ENCODE measurements around the gene TRIM66. TPM values are rescaled to one million over a fixed set of nuclear protein-coding genes. Genes with fewer than 3 reads are reported as not detected.

Gene TRIM66
- total RNA-seq, 1 donor from 2014 or later, result 3.5 TPM

DNA sequence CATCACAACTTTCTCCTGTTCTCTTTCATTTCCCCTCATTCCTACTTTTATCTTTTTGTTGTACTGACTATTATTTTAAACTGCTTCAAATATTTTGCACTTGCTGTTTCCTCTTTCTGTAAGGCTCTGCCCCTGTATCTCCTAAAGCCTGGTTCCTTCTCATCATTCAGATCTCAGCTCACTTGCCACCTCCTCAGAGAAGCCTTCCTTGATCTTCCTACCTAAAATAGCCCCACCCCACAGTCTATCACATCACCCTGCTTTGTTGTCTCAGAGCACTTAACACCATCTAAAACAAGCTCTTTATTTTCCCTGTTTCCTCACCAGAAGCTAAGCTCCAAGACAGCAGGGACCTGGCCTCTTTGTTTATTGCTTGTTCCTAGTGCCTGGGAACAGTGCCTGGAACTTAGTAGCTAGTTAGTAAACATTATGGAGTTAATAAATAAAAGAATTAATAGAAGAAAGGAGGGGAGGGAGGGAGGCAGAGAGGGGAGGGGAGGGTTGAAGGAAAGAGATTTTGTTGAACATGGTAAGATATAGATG is 85.9 kb downstream of the TRIM66 start:
- intact Hi-C loops (cut with DNase I), result no loop called here
- ATAC-seq (no peak), DNase-seq (ENCODE audit: missing footprints) (no peak)

DNA sequence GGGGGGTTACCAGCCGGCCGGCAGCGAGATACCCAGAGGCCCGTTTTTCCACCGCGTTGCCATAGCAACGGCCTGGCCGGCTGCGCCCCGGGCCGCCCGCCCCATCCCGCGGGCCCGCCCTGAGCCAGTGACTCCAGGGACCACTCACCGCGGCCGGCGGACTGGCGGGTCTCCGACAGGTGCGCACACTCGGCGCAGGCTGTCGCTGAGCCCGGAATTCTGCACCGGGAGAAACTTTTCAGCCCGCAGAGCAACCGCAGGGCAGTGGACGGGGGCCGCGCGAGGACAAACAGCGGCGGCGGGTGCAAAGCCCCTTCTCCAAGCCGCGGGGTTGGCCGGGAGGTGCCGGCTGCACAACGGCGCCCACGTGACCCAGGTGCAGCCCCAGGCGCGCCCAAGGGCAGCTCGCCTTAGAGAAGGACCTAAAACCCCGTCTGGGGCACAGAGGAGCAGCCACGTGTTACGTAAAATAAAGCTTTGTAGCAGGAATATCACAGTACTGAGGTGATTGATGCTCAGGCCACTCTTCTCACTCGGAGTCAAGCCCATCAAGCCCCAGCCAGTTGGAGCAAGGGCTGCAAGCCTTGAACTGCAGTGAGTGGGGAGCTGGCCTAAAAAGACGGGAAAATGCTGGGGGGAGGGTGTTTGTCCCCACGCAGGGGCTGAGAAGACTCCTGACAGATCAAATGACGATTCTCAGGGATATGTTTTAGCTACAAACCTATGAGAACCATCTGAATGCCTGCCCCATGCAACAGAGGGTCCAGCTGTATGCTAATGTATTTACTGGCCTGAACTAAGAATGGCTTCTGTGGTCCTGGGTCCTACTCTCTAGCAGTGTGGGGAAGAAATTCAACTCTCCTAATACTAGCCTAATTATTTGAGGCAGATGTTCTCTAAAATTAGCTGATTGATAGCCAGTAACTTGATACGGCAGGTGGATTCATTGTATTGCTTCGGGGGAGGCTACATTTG is 88.2 kb downstream of the TRIM66 start, which contains the start of gene STK33:
Gene STK33 (minus strand): TSS at position 294 of the 975 bp plus-strand sequence. CDS start 119,323 bp downstream, outside the sequence.
- peak; percentile 93 for ATAC-seq
- intact Hi-C loops (cut with DNase I), result loop anchor here (5.0 kb wide), 1 partner anchor 88 kb away; the partner anchor contains the start of genes RPL27A and TRIM66
- peak; percentile 81 for DNase-seq (ENCODE audit: missing footprints)

DNA sequence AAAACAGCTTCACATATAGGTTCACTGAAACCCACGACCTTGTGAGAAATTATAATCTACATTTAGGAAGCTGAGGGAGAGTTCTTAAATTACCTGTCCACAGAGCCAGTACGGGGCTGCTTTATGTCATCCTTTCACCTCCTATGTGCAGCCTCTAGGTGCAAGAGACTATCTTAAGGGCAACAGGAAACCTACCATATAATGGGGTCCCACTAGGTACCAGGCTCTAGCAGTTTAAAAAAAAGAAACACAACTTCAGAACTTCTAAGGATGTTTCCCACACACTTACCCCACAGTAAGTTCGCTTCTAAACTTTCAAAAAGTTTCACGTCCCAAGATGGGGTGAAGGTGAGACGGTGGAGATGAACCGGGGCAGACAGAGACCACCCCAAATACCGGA is 89.0 kb downstream of the TRIM66 start:
- DNase-seq (ENCODE audit: missing footprints) (no peak), ATAC-seq (peak; percentile 11)
- intact Hi-C loops (cut with DNase I), result loop anchor here (5.0 kb wide), 1 partner anchor 89 kb away; the partner anchor contains the start of genes RPL27A and TRIM66

DNA sequence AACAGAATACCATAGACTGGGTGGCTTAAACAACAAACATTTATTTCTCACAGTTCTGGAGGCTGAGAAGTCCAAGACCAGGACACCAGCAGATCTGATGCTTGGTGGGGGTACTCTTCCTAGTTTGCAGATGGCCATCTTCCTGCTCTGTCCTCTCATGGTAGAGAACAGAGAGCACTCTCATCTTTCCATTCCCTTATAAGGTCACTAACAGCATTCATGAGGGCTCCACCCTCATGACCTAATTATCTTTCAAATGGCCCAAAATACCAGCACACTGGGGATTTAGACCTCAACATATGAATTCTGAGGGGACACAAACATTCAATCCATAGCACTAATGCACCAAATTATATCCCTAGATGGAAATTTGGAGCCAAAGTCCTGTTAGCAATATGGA is 94.5 kb downstream of the TRIM66 start:
- DNase-seq (ENCODE audit: missing footprints) (no peak), ATAC-seq (no peak)
- intact Hi-C loops (cut with DNase I), result no loop called here

DNA sequence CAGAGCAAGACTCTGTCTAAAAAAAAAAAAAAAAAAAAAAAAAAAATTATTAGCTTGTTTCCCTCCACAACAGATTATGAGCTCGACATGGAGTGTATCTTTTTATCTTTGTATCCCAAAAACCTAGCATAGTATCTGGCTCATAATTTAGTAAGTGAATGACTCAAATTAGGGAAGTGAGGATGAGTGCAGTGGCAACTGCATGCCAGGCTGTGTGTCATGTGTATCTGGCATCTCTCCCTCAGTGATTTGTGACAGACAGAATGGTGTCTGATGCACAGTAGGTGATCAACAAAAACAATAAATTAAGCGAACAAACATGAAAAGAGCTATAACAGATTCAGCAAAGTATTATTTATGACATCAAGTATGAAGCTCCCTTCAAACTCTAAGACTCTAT is 95.7 kb downstream of the TRIM66 start:
- DNase-seq (ENCODE audit: missing footprints), result no peak
- no peak for ATAC-seq
- intact Hi-C loops (cut with DNase I), result no loop called here

DNA sequence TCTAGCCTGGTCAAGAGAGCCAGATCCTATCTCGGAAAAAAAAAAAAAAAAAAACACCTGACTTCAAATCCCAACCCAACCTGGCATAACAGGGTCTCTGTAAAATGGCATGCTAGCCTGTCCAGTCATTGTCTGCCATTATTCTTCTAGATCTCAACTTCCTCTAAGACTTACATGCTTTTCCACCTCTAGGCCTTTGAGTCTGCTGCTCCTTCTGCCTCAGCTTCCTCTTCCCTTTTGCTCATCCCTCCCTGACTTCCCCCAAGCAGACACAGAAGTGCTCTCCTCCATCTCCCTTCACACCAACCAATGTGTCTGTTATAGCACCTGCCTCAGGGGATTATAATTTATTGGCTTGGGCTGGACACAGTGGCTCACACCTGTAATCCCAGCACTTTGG is 96.3 kb downstream of the TRIM66 start:
- ATAC-seq (no peak), DNase-seq (ENCODE audit: missing footprints) (no peak)
- intact Hi-C loops (cut with DNase I), result no loop called here

DNA sequence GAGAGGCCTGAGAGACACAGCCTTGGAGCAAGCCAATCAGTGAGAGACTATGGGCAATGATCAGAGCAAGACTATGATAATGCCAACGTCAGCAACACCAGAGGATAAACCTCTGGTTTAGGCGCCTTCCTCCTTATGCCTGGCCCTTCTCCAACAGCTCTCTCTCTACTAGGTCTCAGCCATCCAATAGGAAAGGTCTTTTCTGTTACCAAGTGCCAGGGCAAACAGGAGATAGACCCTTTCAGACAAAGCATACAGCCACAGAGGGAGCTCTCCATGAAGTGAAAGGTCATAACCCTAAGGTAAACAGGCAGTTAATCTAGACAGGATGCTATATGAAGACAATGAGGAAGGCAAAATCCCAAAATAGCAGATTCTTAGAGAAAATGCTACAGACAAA is 98.0 kb downstream of the TRIM66 start:
- ATAC-seq (no peak), DNase-seq (ENCODE audit: missing footprints) (no peak)

DNA sequence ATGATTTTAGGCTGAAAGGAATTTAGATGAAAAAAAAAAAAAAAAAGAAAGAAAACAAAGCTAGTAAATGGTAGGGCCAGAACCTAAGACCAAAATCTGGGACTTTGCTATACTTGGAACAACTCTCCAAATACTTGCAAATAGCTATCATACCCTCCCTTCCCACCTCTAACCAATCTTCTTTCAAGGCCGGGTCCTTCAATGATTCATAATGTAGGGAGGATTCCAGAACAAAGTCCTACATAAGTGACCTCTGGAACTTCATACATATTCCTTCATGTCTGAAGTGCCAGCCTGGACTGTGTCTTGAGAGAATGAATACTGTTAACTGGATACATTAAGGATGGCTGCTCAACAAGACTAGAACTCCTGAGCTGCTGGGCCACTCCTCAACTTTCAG is 98.4 kb downstream of the TRIM66 start:
- no peak for DNase-seq (ENCODE audit: missing footprints)
- intact Hi-C loops (cut with DNase I), result no loop called here
- no peak for ATAC-seq

More for the DNA sequence above, 98.0 kb downstream of the TRIM66 start:
- intact Hi-C loops (cut with DNase I), result no loop called here

DNA sequence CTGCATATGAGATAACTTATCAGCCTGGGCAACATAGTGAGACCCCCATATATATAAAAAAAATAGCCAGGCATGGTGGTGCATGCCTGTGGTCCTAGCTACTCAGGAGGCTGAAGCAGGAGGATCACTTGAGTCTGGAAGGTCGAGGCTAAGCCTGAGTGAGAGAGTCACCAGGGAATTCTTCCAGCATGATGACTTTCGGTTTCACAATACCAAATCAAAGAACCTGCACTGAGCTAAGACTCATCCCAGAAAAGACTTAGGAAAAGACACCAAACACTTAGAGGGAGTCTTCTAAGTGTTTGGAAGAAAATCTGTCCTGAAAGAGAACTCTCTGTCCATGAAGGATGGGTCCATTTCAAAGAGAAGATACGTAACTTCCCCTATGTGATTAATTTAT is 101.2 kb downstream of the TRIM66 start:
- intact Hi-C loops (cut with DNase I), result no loop called here
- no peak for DNase-seq (ENCODE audit: missing footprints)
- ATAC-seq, result no peak

DNA sequence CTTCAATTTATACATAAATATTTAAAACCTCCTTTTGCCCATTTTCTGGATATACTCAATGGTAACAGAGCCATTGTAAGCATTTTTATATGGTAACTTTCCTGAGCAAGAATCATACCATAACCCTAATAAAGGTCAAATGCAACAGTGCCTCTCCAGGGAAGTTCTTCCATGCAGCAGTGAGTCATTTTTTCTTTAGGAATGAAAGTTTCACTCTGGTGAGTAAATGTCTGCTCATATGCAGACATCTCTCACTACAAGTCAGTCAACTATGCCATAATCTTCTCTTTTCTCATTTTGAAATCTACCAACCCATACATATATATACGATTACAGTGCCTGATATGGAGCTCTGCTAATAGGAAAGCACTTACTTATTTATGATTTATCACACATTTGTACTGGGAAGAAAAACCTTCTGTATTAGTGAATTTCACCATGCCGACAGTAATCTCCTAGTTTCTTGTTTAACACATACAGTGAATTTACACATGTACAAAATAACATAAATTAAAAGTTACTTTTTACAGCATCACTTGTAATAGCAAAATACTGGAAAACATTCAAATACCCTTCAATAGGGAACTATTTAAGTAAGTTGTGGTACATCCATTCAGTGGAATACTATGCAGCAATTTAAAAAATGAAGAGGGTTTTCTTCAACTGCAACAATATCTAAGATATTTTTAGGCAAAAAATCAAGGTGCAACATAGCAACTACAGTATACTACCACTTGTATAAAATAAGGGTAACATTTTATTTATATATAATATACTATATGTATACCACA is 104.5 kb downstream of the TRIM66 start:
- intact Hi-C loops (cut with DNase I), result no loop called here
- DNase-seq (ENCODE audit: missing footprints) (no peak), ATAC-seq (no peak)

DNA sequence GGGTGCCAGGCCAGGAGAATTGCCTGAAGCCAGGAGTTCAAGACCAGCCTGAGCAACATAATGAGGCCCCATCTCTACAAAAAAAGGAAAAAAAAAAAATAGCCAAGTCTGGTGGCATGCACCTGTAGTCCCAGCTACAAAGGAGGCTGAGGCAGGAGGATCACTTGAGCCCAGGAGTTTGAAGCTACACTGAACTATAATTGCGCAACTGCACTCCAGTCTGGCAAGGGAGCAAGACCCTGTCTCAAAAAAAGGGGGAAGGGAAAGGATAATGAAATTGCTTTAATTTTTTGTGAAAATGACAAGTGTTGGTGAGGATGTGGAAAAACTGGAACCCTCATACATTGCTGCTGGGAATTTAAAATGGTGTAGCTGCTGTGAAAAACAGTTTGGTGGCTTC is 107.7 kb downstream of the TRIM66 start:
- no peak for ATAC-seq

DNA sequence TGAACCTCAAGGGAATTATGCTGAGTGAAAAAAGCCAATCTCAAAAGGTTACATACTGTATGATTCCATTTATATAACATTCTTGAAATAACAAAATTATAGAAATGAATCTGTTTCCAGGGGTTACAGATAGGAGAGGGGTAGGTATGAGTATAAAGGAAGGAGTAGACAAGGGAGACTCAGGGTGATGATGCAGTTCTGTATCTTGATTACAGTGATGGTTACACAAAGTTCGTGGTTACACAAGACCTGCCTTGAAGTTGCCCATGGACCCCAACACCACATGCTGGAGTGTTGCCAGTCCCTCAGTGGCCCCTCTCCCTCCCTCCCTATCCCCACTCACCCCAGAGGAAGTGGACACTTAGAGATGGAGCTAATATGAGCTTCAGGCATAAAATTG is 108.7 kb downstream of the TRIM66 start:
- intact Hi-C loops (cut with DNase I), result no loop called here
- ATAC-seq, result no peak
- DNase-seq (ENCODE audit: missing footprints), result no peak

More for the DNA sequence above, 107.7 kb downstream of the TRIM66 start:
- intact Hi-C loops (cut with DNase I), result no loop called here
- DNase-seq (ENCODE audit: missing footprints), result no peak

DNA sequence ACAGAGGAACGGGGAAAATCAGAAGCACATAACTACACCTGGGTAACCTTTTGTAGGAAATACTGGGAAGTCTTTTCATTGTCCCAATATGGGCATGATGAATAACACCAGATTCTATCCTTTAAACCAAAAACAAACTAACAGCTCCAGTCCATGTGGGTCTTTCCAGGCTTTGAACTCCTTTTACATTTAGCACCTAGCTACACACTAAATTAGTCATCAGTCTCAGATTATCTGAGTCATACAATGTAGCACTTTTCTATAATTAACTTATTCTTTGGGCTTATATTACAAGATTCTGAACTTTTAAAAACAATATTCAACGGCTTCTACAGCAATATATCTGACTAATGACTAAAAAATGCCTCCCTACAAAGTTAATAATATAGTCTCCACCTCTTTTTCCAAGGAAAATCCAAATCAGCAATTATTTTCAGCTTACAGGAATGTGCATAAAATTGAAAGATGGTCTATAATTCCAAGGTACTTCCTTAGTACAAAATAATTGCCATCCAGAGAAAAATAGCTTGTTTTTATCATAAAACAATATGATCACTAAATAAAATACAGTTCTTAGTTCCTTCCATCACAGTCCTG is 114.8 kb downstream of the TRIM66 start:
- ATAC-seq (no peak), DNase-seq (ENCODE audit: missing footprints) (no peak)
- intact Hi-C loops (cut with DNase I), result loop anchor here (2.0 kb wide), 1 partner anchor 241 kb away; no protein-coding TSS in a partner anchor

DNA sequence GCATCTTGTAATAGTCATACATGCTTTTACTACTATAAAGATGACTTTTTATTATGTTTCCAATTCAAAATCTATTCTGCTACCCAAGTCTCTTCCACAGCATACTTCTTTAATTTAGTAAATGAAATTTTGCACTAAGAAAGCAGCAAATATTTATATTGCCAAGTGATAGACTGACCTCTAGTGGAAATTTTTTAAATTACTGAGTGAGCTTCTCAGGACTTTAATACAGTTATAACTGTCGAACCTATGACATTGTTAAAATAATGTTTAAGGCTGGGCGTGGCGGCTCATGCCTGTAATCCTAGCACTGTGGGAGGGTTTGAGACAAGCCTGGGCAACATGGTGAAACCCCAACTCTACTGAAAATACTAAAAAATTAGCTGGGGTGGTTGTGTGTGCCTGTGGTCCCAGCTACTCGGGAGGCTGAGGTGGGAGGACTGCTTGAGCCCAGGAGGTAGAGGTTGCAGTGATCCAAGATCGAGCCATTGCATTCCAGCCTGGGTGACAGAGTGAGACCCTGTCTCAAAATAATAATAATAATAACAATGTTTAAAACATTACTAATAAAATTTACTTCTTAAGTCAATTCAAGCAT is 115.8 kb downstream of the TRIM66 start:
- intact Hi-C loops (cut with DNase I), result loop anchor here (1.0 kb wide), 1 partner anchor 341 kb away; no protein-coding TSS in a partner anchor
- DNase-seq (ENCODE audit: missing footprints) (no peak), ATAC-seq (peak; percentile 48)

DNA sequence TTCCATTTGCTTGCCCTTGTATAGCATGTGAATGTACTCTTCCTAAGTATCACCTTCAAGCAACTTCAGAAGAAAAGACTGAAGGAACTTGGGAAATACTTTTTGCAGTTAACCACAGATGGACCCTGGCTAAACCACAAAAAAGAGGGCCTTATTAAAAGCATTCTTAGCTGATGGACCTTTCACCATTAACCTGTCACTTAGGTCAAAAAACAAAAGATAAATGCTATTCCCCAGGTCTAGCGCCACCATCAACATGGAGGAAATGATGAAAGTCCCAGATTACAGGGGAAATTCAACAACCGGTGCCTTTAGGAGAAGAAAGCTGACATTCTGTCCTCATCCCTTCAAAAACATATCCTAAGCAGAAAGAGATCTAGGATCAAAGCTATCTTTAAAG is 117.9 kb downstream of the TRIM66 start:
- DNase-seq (ENCODE audit: missing footprints) (no peak), ATAC-seq (no peak)
- intact Hi-C loops (cut with DNase I), result no loop called here

Data from Right ventricle myocardium inferior (tissue), 1 donor.